ENCODE measurements around the gene BNC2. TPM values are rescaled to one million over a fixed set of nuclear protein-coding genes. Genes with fewer than 3 reads are reported as not detected.

The BNC2 gene
- total and polyA plus RNA-seq, 2 of the 13 experiments (the other 11 are each of a cell fraction or from before 2014, with no cell fraction given) = not detected

- no TSS peak for BruUV-seq (replicated peaks)
- intact Hi-C loops (cut with micrococcal nuclease; ENCODE audit: unreplicated experiment) (no loop called here), in situ Hi-C loops (cut with HindIII; ENCODE audit: extremely low pct_ligation_motif_present, low pct_unique_long_range_greater_than_20kb) (no loop called here)
- H3K79me2 ChIP-seq (ENCODE audit: insufficient read depth, low read length) = no peaks in the 10 kb centered on the region
- no peak overlapping the region for H3K4me3 ChIP-seq (replicated peaks in 1 of 3; ENCODE audit: insufficient read depth in 1 of 3, low read depth in 2 of 3, low read length in 3 of 3)
- no peaks in the 10 kb centered on the region for H3K36me3 ChIP-seq (replicated peaks in 1 of 2; ENCODE audit: control insufficient read depth in 1 of 2, insufficient read depth in 2 of 2, low read length in 2 of 2)
- H3K9ac ChIP-seq (ENCODE audit: insufficient read depth, low read depth, low read length) = no peak overlapping the region
- H4K20me1 ChIP-seq (ENCODE audit: insufficient read depth, low read length) = no peaks in the 10 kb centered on the region
- no peak overlapping the region for H3K27ac ChIP-seq (ENCODE audit: extremely low read length, insufficient read depth, low read length)
- ATAC-seq = no peak
- no peaks in the 10 kb centered on the region for H3K4me1 ChIP-seq (ENCODE audit: insufficient read depth, low read length)
- no peaks in the 10 kb centered on the region; a peak in 1 of 5 replicates for H3K27me3 ChIP-seq (ENCODE audit: control insufficient read depth in 1 of 2, insufficient read depth in 2 of 2, low read length in 2 of 2)
- no peaks in the 10 kb centered on the region for H3K9me3 ChIP-seq (ENCODE audit: low read length)
- FAIRE-seq = no peak
- peak; percentile 27 to 46; a peak in 2 of 4 replicates for TF ChIP-seq MAFK (conservative IDR thresholded peaks at IDR 0.05 in 1 of 2, IDR thresholded peaks at IDR 0.05 in 1 of 2; ENCODE audit: low read length in 2 of 2)
- no peak for TF ChIP-seq BATF2 (CRISPR knock-in tag; IDR thresholded peaks at IDR 0.05)
- ChIA-PET CTCF (ENCODE audit: low intra/inter-chr PET ratio, low total read pairs) (no interaction called here), POLR2A (no interaction called here)
- no peak overlapping the region for H2AFZ ChIP-seq (ENCODE audit: low read length)
- WGBS (ENCODE audit: low lambda C conversion rate) = 20% methylated on average over 5 of the region's 5 CpGs
- H3K4me2 ChIP-seq (ENCODE audit: low read depth, low read length) = no peak overlapping the region
- DNase-seq (ENCODE audit: low spot score) = no peak
Measured at GRCh38 chr9:16834817-16835216, 35.7 kb downstream of the BNC2 start.

GRCh38 chr9:16833296-16833835 is 37.1 kb downstream of the BNC2 start:
- Histone ChIP-seq H3K4me3 (replicated peaks in 1 of 3; ENCODE audit: insufficient read depth in 1 of 3, low read depth in 2 of 3, low read length in 3 of 3) (no peak overlapping the region), H4K20me1 (ENCODE audit: insufficient read depth, low read length) (no peaks in the 10 kb centered on the region), H3K79me2 (ENCODE audit: insufficient read depth, low read length) (no peaks in the 10 kb centered on the region), H3K27ac (ENCODE audit: extremely low read length, insufficient read depth, low read length) (no peak overlapping the region), H2AFZ (ENCODE audit: low read length) (no peak overlapping the region), H3K36me3 (replicated peaks in 1 of 2; ENCODE audit: control insufficient read depth in 1 of 2, insufficient read depth in 2 of 2, low read length in 2 of 2) (no peaks in the 10 kb centered on the region), H3K4me1 (ENCODE audit: insufficient read depth, low read length) (no peaks in the 10 kb centered on the region), H3K4me2 (ENCODE audit: low read depth, low read length) (no peak overlapping the region), H3K27me3 (ENCODE audit: control insufficient read depth in 1 of 2, insufficient read depth in 2 of 2, low read length in 2 of 2) (peaks cover 2 to 11% of the 10 kb centered on the region in 2 experiments; a peak in 3 of 5 replicates), H3K9ac (ENCODE audit: insufficient read depth, low read depth, low read length) (no peak overlapping the region), H3K9me3 (ENCODE audit: low read length) (no peaks in the 10 kb centered on the region)
- ChIA-PET CTCF (ENCODE audit: low intra/inter-chr PET ratio, low total read pairs) (no interaction called here), POLR2A (no interaction called here)
- TF ChIP-seq KAT7 (CRISPR knock-in tag; IDR thresholded peaks at IDR 0.05; ENCODE audit: borderline replicate concordance) (no peak), KLF16 (CRISPR knock-in tag; IDR thresholded peaks at IDR 0.05) (no peak), ETS1 (CRISPR knock-in tag; IDR thresholded peaks at IDR 0.05) (no peak), ZC3H4 (CRISPR knock-in tag; IDR thresholded peaks at IDR 0.05; ENCODE audit: borderline replicate concordance) (no peak), MIXL1 (CRISPR knock-in tag; IDR thresholded peaks at IDR 0.05) (no peak), TP53 (CRISPR knock-in tag; conservative IDR thresholded peaks at IDR 0.05) (no peak), NAIF1 (CRISPR knock-in tag; IDR thresholded peaks at IDR 0.05; ENCODE audit: borderline replicate concordance) (no peak)
- 33% methylated on average over 3 of the region's 3 CpGs for WGBS (ENCODE audit: low lambda C conversion rate)
- intact Hi-C loops (cut with micrococcal nuclease; ENCODE audit: unreplicated experiment) = no loop called here
- in situ Hi-C loops (cut with HindIII; ENCODE audit: extremely low pct_ligation_motif_present, low pct_unique_long_range_greater_than_20kb) = no loop called here
- FAIRE-seq = no peak
- DNase-seq (ENCODE audit: low spot score) = no peak
- BruUV-seq (replicated peaks) = no TSS peak
- no peak for ATAC-seq
